IPS DF 6.9 (cell line): ENCODE data around the gene ATAD3A.
"Not testable (repeated sequence)": the region's sequence is repeated elsewhere in the genome, so short reads cannot be mapped to it uniquely, and the experiment has no call there.

ENCODE experiments used
- DNase-seq: peaks from one replicate; pipeline ENCODE4 v3.0.0-alpha.2; 2013; ENCODE audit warnings: low read depth, low spot score
- H3K27ac ChIP-seq: one replicate; pipeline ENCODE4 v1.5.1; 2013; ENCODE audit warnings: low read length, control low read depth
- H3K27me3 ChIP-seq: 2 replicates; pipeline ENCODE4 v1.6.1; 2013; ENCODE audit warnings: mild to moderate bottlenecking, low read length; ENCODE audit not compliant: control insufficient read depth, insufficient read depth
- H3K36me3 ChIP-seq: 2 replicates; pipeline ENCODE4 v1.6.1; 2013; ENCODE audit warnings: low read length; ENCODE audit not compliant: control insufficient read depth, insufficient read depth
- H3K4me1 ChIP-seq: 2 replicates; pipeline ENCODE4 v1.6.1; 2013; ENCODE audit warnings: low read length; ENCODE audit not compliant: control insufficient read depth, insufficient read depth
- H3K4me3 ChIP-seq: 2 replicates; pipeline ENCODE4 v1.5.1; 2013; ENCODE audit warnings: mild to moderate bottlenecking, low read length
- H3K9me3 ChIP-seq: 2 replicates; pipeline ENCODE4 v1.6.1; 2013; ENCODE audit warnings: low read length, inconsistent platforms; ENCODE audit not compliant: control insufficient read depth, insufficient read depth
- WGBS: extraction: QIAGEN DNeasy Blood & Tissue Kit; methylation state at CpG from one replicate; pipeline ENCODE4 v1.1.7; 2013; ENCODE audit warnings: mixed read lengths, missing lambda C conversion rate; ENCODE audit not compliant: insufficient read length, insufficient coverage; 5-methylcytosine and 5-hydroxymethylcytosine counted together

The ATAD3A gene

GRCh38 chr1:1523226-1523625 lies 11.3 kb downstream of the ATAD3A start:
- no CpG with 5 or more reads among the region's 31 CpGs for WGBS
- H3K4me1 ChIP-seq, H3K4me3 ChIP-seq, H3K27me3 ChIP-seq, H3K9me3 ChIP-seq, H3K27ac ChIP-seq, DNase-seq: not testable (repeated sequence)
- peaks cover 31% of the 10 kb centered on the region for H3K36me3 ChIP-seq

DNA sequence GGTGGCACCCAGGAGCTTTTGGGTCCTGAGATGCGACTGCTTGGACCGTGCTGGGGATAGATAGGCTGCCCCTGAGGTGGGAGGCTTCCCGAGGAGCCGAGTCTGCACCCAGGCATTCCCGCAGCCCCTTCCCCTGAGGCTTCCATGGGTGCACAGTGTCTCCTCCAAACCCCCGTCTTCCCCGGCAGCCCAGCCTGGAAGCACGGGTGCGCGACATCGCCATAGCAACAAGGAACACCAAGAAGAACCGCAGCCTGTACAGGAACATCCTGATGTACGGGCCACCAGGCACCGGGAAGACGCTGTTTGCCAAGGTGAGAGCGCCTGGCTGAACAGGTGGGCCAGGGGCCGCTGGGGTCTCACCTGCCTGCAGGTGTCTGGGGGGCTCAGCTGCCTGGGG lies 11.7 kb downstream of the ATAD3A start:
- WGBS: no CpG with 5 or more reads among the region's 17 CpGs

DNA sequence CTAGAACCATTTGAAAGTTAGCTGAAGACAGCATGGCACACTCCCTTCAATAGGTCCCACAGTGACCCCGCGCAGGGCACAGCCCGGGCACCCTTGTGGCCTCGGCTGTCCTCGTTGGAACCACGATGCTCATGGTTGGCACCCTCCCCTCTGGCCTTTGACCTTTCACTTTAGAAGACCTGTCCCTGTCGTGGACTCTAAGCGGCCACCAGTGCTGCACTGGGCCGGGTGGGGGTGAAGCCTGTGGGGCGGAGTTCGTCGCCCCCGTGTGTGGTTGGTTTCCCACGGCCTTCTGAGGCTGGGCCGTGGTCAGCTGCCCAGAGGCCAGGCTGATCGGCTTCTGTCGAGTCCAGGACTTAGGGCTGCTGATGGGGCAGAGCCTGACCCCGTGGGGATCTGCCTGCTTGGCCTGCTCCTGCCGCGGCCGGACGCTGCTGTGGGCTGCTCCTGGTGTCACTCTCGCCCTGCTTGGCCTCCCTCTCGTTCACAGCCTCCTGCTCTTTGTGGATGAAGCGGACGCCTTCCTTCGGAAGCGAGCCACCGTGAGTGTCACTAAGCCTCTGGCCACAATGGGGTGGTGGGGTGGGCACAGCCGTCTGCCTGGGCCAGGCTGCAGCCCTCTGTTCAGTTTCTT lies 12.9 kb downstream of the ATAD3A start:
- H3K9me3 ChIP-seq, H3K4me3 ChIP-seq, H3K27ac ChIP-seq, H3K27me3 ChIP-seq, DNase-seq, H3K4me1 ChIP-seq: not testable (repeated sequence)
- no CpG with 5 or more reads among the region's 30 CpGs for WGBS
- H3K36me3 ChIP-seq: peaks cover 34% of the 10 kb centered on the region

More for the DNA sequence above, 11.7 kb downstream of the ATAD3A start:
- H3K36me3 ChIP-seq: peaks cover 29% of the 10 kb centered on the region
- not testable (repeated sequence) for H3K9me3 ChIP-seq, H3K27ac ChIP-seq, H3K27me3 ChIP-seq, DNase-seq, H3K4me3 ChIP-seq, H3K4me1 ChIP-seq

DNA sequence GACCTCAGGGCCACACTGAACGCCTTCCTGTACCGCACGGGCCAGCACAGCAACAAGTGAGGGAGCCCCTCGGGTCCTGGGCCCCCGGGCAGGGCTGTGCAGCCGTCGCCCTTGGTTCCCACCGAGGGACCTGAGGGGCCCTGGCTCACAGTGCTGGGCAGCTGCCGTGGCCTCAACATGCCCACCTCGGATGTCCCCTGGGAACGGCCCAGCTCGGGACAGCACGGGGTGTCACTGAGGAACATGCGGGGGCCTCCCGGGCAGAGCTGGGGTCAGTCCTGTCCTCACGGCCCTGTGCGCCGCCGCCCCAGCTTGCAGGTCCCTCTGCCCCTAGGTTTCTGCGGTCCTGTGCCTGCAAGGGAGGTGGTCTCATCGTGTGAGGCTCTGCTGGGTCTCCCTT lies 14.5 kb downstream of the ATAD3A start:
- not testable (repeated sequence) for H3K27me3 ChIP-seq, H3K4me3 ChIP-seq, DNase-seq, H3K9me3 ChIP-seq, H3K27ac ChIP-seq, H3K4me1 ChIP-seq
- no CpG with 5 or more reads among the region's 21 CpGs for WGBS
- peaks cover 28% of the 10 kb centered on the region for H3K36me3 ChIP-seq

DNA sequence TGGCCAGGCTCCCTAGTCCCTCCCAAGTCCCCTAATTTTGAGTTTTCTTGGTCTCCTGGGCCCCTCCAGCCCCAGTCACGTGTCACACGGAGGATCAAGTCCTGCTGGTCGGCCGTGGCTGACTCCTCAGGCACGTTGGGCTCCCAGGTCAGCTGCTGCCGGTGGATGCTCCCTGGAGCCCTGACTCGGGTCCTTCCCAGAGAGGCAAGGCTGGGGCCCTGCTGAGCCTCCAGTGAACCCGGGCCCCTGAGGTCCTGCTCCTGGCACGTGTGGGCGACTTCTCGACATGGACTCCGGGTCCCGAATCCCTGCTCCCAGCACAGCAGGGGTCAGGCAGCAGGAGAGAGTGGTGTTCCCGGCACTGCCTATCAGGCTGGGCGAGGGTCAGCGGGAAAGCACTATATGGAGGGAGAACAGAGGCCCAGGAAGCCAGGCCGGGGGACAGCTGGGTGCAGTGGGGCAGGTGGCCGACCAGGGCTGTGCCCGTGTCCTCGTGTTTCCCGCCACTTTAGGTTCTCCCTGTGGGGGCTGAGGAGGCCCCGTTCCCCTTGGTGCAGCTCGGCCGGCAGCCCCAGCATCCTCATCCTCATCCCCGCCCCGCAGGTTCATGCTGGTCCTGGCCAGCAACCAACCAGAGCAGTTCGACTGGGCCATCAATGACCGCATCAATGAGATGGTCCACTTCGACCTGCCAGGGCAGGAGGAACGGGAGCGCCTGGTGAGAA lies 15.3 kb downstream of the ATAD3A start:
- no peak overlapping the region for H3K27ac ChIP-seq
- DNase-seq: no peak
- H3K27me3 ChIP-seq: no peaks in the 10 kb centered on the region
- peaks cover 26% of the 10 kb centered on the region for H3K36me3 ChIP-seq
- whole genome bisulfite sequencing: no CpG with 5 or more reads among the region's 31 CpGs
- H3K9me3 ChIP-seq: no peaks in the 10 kb centered on the region
- no peaks in the 10 kb centered on the region for H3K4me1 ChIP-seq
- H3K4me3 ChIP-seq: no peak overlapping the region

DNA sequence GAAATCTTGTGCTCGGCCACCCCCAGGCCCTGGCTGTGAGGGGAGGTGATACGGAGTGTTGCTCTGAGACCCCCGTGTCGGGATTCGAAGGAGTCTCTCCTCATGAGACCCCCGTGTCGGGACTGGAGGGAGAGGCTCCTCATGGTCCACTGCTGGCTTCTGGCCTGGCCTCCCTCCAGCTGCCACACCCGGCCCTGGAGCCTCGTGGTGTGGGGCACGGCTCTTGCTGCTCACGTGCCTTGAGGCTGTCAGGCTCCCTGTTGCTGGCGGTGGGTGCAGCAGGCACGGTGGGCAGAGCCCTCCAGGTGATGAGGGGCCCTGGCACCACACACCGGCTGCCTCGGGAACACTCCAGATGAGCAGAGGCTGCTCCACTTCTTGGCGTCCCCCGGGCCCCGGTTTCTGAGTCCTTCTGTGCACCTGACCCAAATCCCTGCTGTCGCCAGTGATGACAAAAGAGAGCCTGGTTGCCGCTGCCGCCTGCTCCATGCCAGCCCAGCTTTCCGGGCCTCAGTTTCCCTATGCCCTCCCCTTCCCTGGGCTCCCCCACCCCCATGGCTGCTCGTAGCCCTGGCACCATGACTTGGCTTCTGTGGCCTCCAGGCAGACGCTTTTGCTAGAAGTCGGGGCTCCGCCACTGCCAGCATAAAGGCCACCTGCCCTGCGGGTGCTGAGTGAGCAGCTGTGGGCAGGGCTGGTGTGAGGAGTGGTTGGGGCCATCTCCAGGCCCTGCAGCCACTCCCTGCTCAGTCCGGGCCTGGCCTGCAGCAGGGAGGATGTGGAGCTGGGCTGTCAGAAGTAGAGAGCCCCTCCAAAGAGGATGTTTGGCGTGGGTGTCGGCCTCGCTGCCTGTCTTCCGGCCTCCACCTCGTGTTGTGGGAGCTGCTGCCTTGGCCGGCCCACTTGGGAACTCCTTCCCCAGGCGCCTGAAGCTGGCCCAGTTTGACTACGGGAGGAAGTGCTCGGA lies 16.6 kb downstream of the ATAD3A start:
- DNase-seq: no peak
- Histone ChIP-seq H3K4me1 (no peaks in the 10 kb centered on the region), H3K4me3 (no peak overlapping the region), H3K36me3 (peaks cover 26% of the 10 kb centered on the region), H3K27me3 (no peaks in the 10 kb centered on the region), H3K27ac (no peak overlapping the region), H3K9me3 (no peaks in the 10 kb centered on the region)
- no CpG with 5 or more reads among the region's 37 CpGs for WGBS

DNA sequence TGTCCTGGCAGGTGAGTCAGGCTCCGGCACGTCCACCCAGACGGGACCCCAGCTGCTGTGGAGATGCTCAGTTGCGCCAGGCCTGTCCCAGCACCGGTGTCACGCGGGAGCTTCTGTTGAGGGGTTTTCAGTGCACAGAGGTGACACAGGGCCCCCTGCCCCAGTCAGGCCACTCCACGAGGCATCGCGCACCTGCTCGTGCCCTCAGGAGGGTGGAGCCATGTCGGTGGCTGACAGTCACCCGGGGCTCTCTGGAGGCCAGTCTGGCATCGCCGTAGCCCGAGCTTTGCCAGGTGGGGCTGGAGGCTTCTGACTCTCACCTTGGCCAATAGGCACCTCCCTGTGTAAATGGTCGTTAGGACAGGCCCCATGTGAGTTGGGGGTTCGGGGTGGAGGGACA lies 17.4 kb downstream of the ATAD3A start:
- Histone ChIP-seq H3K4me1 (no peaks in the 10 kb centered on the region), H3K9me3 (no peaks in the 10 kb centered on the region), H3K27me3 (no peaks in the 10 kb centered on the region), H3K36me3 (peaks cover 26% of the 10 kb centered on the region), H3K4me3 (no peak overlapping the region), H3K27ac (no peak overlapping the region)
- no peak for DNase-seq
- WGBS: no CpG with 5 or more reads among the region's 18 CpGs

DNA sequence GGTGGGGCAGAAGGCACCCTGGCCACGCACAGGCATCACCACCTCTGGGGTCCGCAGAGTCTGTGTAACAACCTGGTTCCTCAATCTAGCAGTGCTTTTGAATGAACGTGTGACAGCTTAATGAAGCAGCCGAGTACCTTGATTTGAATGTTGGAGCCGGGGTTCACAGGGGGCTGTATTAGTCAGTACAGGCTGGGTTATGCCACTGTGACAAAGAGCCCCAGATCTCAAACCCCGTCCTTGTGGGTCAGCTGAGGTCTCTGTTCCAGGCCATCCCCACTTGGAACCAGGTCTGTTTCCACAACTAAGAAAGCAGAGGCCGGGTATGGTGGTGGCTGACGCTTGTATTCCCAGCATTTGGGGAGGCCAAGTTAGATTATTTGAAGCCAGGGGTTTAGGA lies 18.0 kb downstream of the ATAD3A start:
- H3K27me3 ChIP-seq: no peaks in the 10 kb centered on the region
- WGBS: no CpG with 5 or more reads among the region's 8 CpGs
- DNase-seq: no peak
- H3K36me3 ChIP-seq: peaks cover 26% of the 10 kb centered on the region
- H3K4me3 ChIP-seq: no peak overlapping the region
- no peak overlapping the region for H3K27ac ChIP-seq
- no peaks in the 10 kb centered on the region for H3K4me1 ChIP-seq
- H3K9me3 ChIP-seq: no peaks in the 10 kb centered on the region

- Histone ChIP-seq H3K4me3 (no peak overlapping the region), H3K27ac (no peak overlapping the region), H3K27me3 (no peaks in the 10 kb centered on the region), H3K4me1 (no peaks in the 10 kb centered on the region), H3K9me3 (no peaks in the 10 kb centered on the region), H3K36me3 (peaks cover 22% of the 10 kb centered on the region)
- DNase-seq: no peak
- no CpG with 5 or more reads among the region's 4 CpGs for WGBS
Measured at GRCh38 chr1:1531947-1532346, 20.0 kb downstream of the ATAD3A start.

DNA sequence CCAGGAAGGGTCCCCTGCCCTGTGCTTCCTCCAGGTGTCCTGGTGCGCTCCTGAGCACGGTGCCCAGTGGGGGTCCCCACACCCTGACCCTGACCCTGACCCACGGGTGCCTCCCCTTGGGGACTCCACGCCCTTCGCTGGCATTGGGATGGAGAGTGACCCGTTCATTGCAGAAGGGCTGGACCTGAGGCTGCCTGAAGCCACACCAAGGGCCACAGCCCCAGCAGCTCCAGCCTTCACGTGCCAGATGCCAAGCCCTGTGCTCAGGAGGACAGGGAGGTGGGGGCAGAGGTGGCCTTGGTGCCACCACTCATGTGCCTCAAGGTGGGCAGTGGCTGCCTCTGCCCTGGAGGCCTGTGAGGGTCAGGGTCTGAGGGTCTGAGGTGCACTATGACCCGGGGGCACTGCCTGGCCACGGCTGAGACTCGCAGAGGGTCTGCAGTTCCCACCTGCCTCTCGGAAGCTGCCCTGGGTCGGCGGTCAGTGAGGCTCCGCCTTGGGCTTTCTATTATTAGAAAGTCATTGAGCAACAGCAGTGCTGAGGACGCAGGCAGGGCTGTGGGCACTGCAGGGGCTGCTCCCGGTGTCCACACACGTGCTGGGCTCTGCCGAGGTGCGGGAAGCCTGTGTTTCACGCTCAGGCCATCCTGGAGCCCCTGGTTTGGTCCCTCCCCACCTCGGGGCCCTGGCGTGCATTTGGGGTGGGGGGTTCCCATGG lies 21.4 kb downstream of the ATAD3A start:
- H3K4me3 ChIP-seq, H3K27ac ChIP-seq, DNase-seq, H3K27me3 ChIP-seq, H3K4me1 ChIP-seq, H3K9me3 ChIP-seq: not testable (repeated sequence)
- H3K36me3 ChIP-seq: peaks cover 17% of the 10 kb centered on the region
- no CpG with 5 or more reads among the region's 22 CpGs for WGBS
